Neural progenitor cell (in vitro differentiated cells): Measurements from ENCODE around the gene SPANXA1.

ENCODE experiments used
- CTCF ChIP-seq: fragments of 200-600 bp; sonication (generic); IDR thresholded peaks from 2 replicates; pipeline ENCODE4 v1.5.1; 2017; ENCODE audit warnings: antibody characterized with exemption, mild to moderate bottlenecking
- EZH2 ChIP-seq: fragments of 200-600 bp; sonication (generic); IDR thresholded peaks from 2 replicates; pipeline ENCODE4 v1.6.1; 2017; ENCODE audit warnings: antibody characterized with exemption, mild to moderate bottlenecking, moderate library complexity

GRCh38 chrX:141609111-141609510 is 24.6 kb upstream of the SPANXA1 start:
- no peak for TF ChIP-seq CTCF
- no peak for TF ChIP-seq EZH2
